Lower lobe of right lung (tissue), 2 donors: ENCODE results near the gene MDFI. TPM values are rescaled to one million over a fixed set of nuclear protein-coding genes. Genes with fewer than 3 reads are reported as not detected.
"Not testable (repeated sequence)": the region's sequence is repeated elsewhere in the genome, so short reads cannot be mapped to it uniquely, and the experiment has no call there.

Source experiments
- ATAC-seq, 2 donors: fragments of 200-7000 bp; cut with Tn5 transposase; one replicate each; pipeline ENCODE4 v1.9.1; 2020 to 2022; ENCODE audit warnings: mild to moderate bottlenecking in 2 of 2, moderate library complexity in 2 of 2
- DNase-seq: peaks from one replicate; pipeline ENCODE4 v3.0.0-alpha.2; 2020
- H3K27ac ChIP-seq: fragments of 200-600 bp; one replicate; pipeline ENCODE4 v1.8.0; 2022
- H3K27me3 ChIP-seq: fragments of 200-600 bp; one replicate; pipeline ENCODE4 v1.8.0; 2022; ENCODE audit warnings: low read depth
- H3K36me3 ChIP-seq: fragments of 200-600 bp; one replicate; pipeline ENCODE4 v1.8.0; 2022; ENCODE audit warnings: mild to moderate bottlenecking
- H3K4me1 ChIP-seq: fragments of 200-600 bp; one replicate; pipeline ENCODE4 v1.8.0; 2022
- H3K4me3 ChIP-seq: fragments of 200-600 bp; one replicate; pipeline ENCODE4 v1.8.0; 2022; ENCODE audit warnings: mild to moderate bottlenecking
- H3K9me3 ChIP-seq: fragments of 200-600 bp; one replicate; pipeline ENCODE4 v1.8.0; 2022
- intact Hi-C: fragments of 100-400 bp; cut with DNase I; formaldehyde crosslinking; loops from one replicate; pipeline ENCODE4 v1.11.0; 2022
- total RNA-seq: library from RNA; stranded (reverse); fragmentation: NEBNext Ultra II Directional; extraction: Animal tissue kit (Norgen Biotek cat#: 25700); gene quantifications from one replicate; pipeline ENCODE4 v1.2.1, GENCODE V29; 2021
- TF ChIP-seq, protein P1 (sequence below): fragments of 200-600 bp; IDR thresholded peaks from one replicate; pipeline ENCODE4 v1.8.0; 2022; ENCODE audit warnings: antibody characterized with exemption, mild to moderate bottlenecking
- donor health status: DM: no; HTN: yes; CAD: no; lungs with severe emphysema.

MDFI gene
- total RNA-seq, 1 donor from 2014 or later = 10.6 TPM

- DNase-seq (no peak), ATAC-seq (peak in 1 of 2 donors; percentile 58)
- Histone ChIP-seq H3K27ac (no peak overlapping the region), H3K4me3 (no peak overlapping the region), H3K9me3 (no peaks in the 10 kb centered on the region), H3K4me1 (no peaks in the 10 kb centered on the region), H3K27me3 (no peaks in the 10 kb centered on the region), H3K36me3 (no peaks in the 10 kb centered on the region)
- TF ChIP-seq, protein P1, sequence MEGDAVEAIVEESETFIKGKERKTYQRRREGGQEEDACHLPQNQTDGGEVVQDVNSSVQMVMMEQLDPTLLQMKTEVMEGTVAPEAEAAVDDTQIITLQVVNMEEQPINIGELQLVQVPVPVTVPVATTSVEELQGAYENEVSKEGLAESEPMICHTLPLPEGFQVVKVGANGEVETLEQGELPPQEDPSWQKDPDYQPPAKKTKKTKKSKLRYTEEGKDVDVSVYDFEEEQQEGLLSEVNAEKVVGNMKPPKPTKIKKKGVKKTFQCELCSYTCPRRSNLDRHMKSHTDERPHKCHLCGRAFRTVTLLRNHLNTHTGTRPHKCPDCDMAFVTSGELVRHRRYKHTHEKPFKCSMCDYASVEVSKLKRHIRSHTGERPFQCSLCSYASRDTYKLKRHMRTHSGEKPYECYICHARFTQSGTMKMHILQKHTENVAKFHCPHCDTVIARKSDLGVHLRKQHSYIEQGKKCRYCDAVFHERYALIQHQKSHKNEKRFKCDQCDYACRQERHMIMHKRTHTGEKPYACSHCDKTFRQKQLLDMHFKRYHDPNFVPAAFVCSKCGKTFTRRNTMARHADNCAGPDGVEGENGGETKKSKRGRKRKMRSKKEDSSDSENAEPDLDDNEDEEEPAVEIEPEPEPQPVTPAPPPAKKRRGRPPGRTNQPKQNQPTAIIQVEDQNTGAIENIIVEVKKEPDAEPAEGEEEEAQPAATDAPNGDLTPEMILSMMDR = no peak
- intact Hi-C loops = no loop called here
Observed at GRCh38 chr6:41614715-41615114, 23.6 kb upstream of the MDFI start.

GRCh38 chr6:41615311-41615710, 23.0 kb upstream of the MDFI start:
- Histone ChIP-seq H3K4me3 (no peak overlapping the region), H3K36me3 (no peaks in the 10 kb centered on the region), H3K4me1 (no peaks in the 10 kb centered on the region), H3K27ac (no peak overlapping the region), H3K27me3 (no peaks in the 10 kb centered on the region), H3K9me3 (no peaks in the 10 kb centered on the region)
- ATAC-seq (no peak), DNase-seq (no peak)
- TF ChIP-seq, protein P1 = no peak
- intact Hi-C loops = no loop called here

GRCh38 chr6:41618598-41618997, 19.7 kb upstream of the MDFI start:
- TF ChIP-seq, protein P1 = no peak
- DNase-seq (no peak), ATAC-seq (no peak)
- Histone ChIP-seq H3K9me3 (no peaks in the 10 kb centered on the region), H3K4me3 (no peak overlapping the region), H3K27ac (no peak overlapping the region), H3K36me3 (no peaks in the 10 kb centered on the region), H3K4me1 (no peaks in the 10 kb centered on the region), H3K27me3 (no peaks in the 10 kb centered on the region)
- intact Hi-C loops = no loop called here

GRCh38 chr6:41619193-41619592, 19.1 kb upstream of the MDFI start:
- H3K27me3 ChIP-seq, H3K4me1 ChIP-seq, DNase-seq, H3K27ac ChIP-seq, H3K9me3 ChIP-seq, ATAC-seq, H3K36me3 ChIP-seq, intact Hi-C loops, H3K4me3 ChIP-seq: not testable (repeated sequence)

GRCh38 chr6:41621367-41621766, 16.9 kb upstream of the MDFI start:
- H3K27ac ChIP-seq = no peak overlapping the region
- no peaks in the 10 kb centered on the region for H3K36me3 ChIP-seq
- TF ChIP-seq, protein P1 = no peak
- no peaks in the 10 kb centered on the region for H3K9me3 ChIP-seq
- H3K27me3 ChIP-seq = no peaks in the 10 kb centered on the region
- DNase-seq (no peak), ATAC-seq (no peak)
- peaks cover 7% of the 10 kb centered on the region for H3K4me1 ChIP-seq
- intact Hi-C loops = no loop called here
- no peak overlapping the region for H3K4me3 ChIP-seq

GRCh38 chr6:41621802-41622201, 16.5 kb upstream of the MDFI start:
- ATAC-seq (no peak), DNase-seq (no peak)
- Histone ChIP-seq H3K4me1 (peaks cover 7% of the 10 kb centered on the region), H3K27ac (no peak overlapping the region), H3K4me3 (no peak overlapping the region), H3K27me3 (no peaks in the 10 kb centered on the region), H3K9me3 (no peaks in the 10 kb centered on the region), H3K36me3 (no peaks in the 10 kb centered on the region)
- intact Hi-C loops = no loop called here
- TF ChIP-seq, protein P1 = no peak
